ENCODE data around the gene KRTCAP3. TPM values are rescaled to one million over a fixed set of nuclear protein-coding genes. Genes with fewer than 3 reads are reported as not detected.

KRTCAP3 gene
- polyA plus RNA-seq, 1 donor (not counting 4 experiments of a cell fraction or from before 2014, with no cell fraction given) = 14.7 TPM

GRCh38 chr2:27428978-27429541 lies 13.1 kb upstream of the KRTCAP3 start:
- Histone ChIP-seq H3K4me2 (ENCODE audit: control insufficient read depth, extremely low read depth, insufficient read depth, low read depth, low read length) (peak overlapping the region; percentile 96), H3K9me3 (ENCODE audit: control insufficient read depth, low read depth, low read length) (no peaks in the 10 kb centered on the region), H4K20me1 (ENCODE audit: control insufficient read depth, extremely low read depth, insufficient read depth, low read length) (peaks cover 7% of the 10 kb centered on the region), H3K79me2 (ENCODE audit: control insufficient read depth, insufficient read depth, low read length) (peaks cover 41% of the 10 kb centered on the region), H3K4me3 (ENCODE audit: control insufficient read depth in 2 of 3, extremely low read depth in 1 of 3, insufficient read depth in 2 of 3, low read depth in 1 of 3, low read length in 3 of 3) (peak overlapping the region; percentile 95 to 99 (median 97)), H3K9me1 (ENCODE audit: control insufficient read depth, extremely low read depth, insufficient read depth, low read length) (no peaks in the 10 kb centered on the region), H3K27ac (ENCODE audit: control insufficient read depth, insufficient read depth, low read length) (peak overlapping the region; percentile 86), H3K4me1 (ENCODE audit: control insufficient read depth, extremely low read depth, insufficient read depth, low read length) (peaks cover 25% of the 10 kb centered on the region), H2AFZ (ENCODE audit: control insufficient read depth, low read length) (peak overlapping the region; percentile 71), H3K9ac (ENCODE audit: control insufficient read depth, extremely low read depth, insufficient read depth, low read length) (peak overlapping the region; percentile 90), H3K36me3 (ENCODE audit: control insufficient read depth in 2 of 2, extremely low read depth in 1 of 2, insufficient read depth in 2 of 2, low read length in 2 of 2) (peaks cover 8 to 9% of the 10 kb centered on the region in 2 experiments), H3K27me3 (ENCODE audit: control insufficient read depth, extremely low read depth, insufficient read depth, low read length) (no peaks in the 10 kb centered on the region)
- dilution Hi-C loops (cut with MboI; ENCODE audit: extremely low pct_ligation_motif_present, low sequenced_read_pairs) = no loop called here
- DNase-seq (ENCODE audit: low read depth, low spot score) (no peak), FAIRE-seq (no peak)
- TF ChIP-seq CTCF (optimal IDR thresholded peaks at IDR 0.05 in 1 of 3, IDR thresholded peaks at IDR 0.05 in 1 of 3, conservative IDR thresholded peaks at IDR 0.05 in 1 of 3; ENCODE audit: extremely low read depth in 1 of 3, insufficient read depth in 2 of 3, low read length in 3 of 3) = no peak
- no peak for TF ChIP-seq EZH2 (IDR thresholded peaks at IDR 0.05; ENCODE audit: low read length)

GRCh38 chr2:27431395-27431794 lies 10.8 kb upstream of the KRTCAP3 start:
- Histone ChIP-seq H3K79me2 (ENCODE audit: control insufficient read depth, insufficient read depth, low read length) (peaks cover 41% of the 10 kb centered on the region), H3K9me1 (ENCODE audit: control insufficient read depth, extremely low read depth, insufficient read depth, low read length) (no peaks in the 10 kb centered on the region), H4K20me1 (ENCODE audit: control insufficient read depth, extremely low read depth, insufficient read depth, low read length) (peaks cover 7% of the 10 kb centered on the region), H3K4me3 (ENCODE audit: control insufficient read depth in 2 of 3, extremely low read depth in 1 of 3, insufficient read depth in 2 of 3, low read depth in 1 of 3, low read length in 3 of 3) (no peak overlapping the region), H3K9ac (ENCODE audit: control insufficient read depth, extremely low read depth, insufficient read depth, low read length) (no peak overlapping the region), H3K4me1 (ENCODE audit: control insufficient read depth, extremely low read depth, insufficient read depth, low read length) (peaks cover 25% of the 10 kb centered on the region), H3K4me2 (ENCODE audit: control insufficient read depth, extremely low read depth, insufficient read depth, low read depth, low read length) (peak overlapping the region; percentile 36), H3K9me3 (ENCODE audit: control insufficient read depth, low read depth, low read length) (no peaks in the 10 kb centered on the region), H3K27me3 (ENCODE audit: control insufficient read depth, extremely low read depth, insufficient read depth, low read length) (no peaks in the 10 kb centered on the region), H2AFZ (ENCODE audit: control insufficient read depth, low read length) (no peak overlapping the region), H3K27ac (ENCODE audit: control insufficient read depth, insufficient read depth, low read length) (peak overlapping the region; percentile 47), H3K36me3 (ENCODE audit: control insufficient read depth in 2 of 2, extremely low read depth in 1 of 2, insufficient read depth in 2 of 2, low read length in 2 of 2) (peaks cover 23 to 24% of the 10 kb centered on the region in 2 experiments)
- TF ChIP-seq CTCF (optimal IDR thresholded peaks at IDR 0.05 in 1 of 3, IDR thresholded peaks at IDR 0.05 in 1 of 3, conservative IDR thresholded peaks at IDR 0.05 in 1 of 3; ENCODE audit: extremely low read depth in 1 of 3, insufficient read depth in 2 of 3, low read length in 3 of 3) = no peak
- TF ChIP-seq EZH2 (IDR thresholded peaks at IDR 0.05; ENCODE audit: low read length) = no peak
- no peak for FAIRE-seq
- no peak for DNase-seq (ENCODE audit: low read depth, low spot score)
- dilution Hi-C loops (cut with MboI; ENCODE audit: extremely low pct_ligation_motif_present, low sequenced_read_pairs) = no loop called here

Measured in keratinocyte (primary cell).